NB4 (cell line): Measurements from ENCODE around the gene SOBP.

Experiments
- DNase-seq: peaks from one replicate; pipeline ENCODE4 v3.0.0; 2010; ENCODE audit warnings: low read depth
- H3K4me3 ChIP-seq: one replicate; pipeline ENCODE4 v1.5.1; 2011; ENCODE audit warnings: mild to moderate bottlenecking, low read depth, low read length, moderate library complexity
- CTCF ChIP-seq: IDR thresholded peaks from one replicate; pipeline ENCODE4 v1.5.1; 2012; ENCODE audit warnings: low read depth, low read length
- MAX ChIP-seq: IDR thresholded peaks from 2 replicates; pipeline ENCODE4 v1.6.1; 2011; ENCODE audit warnings: low read depth, low read length
- MYC ChIP-seq: IDR thresholded peaks from 2 replicates; pipeline ENCODE4 v1.6.1; 2011; ENCODE audit warnings: low read depth, low read length
- POLR2A ChIP-seq: IDR thresholded peaks from 2 replicates; pipeline ENCODE4 v1.6.1; 2011; ENCODE audit warnings: mild to moderate bottlenecking; ENCODE audit not compliant: insufficient read length; ENCODE audit errors: extremely low read depth

SOBP gene

GRCh38 chr6:107491760-107492660, 2.1 kb downstream of the SOBP start:
- no peak for TF ChIP-seq CTCF
- TF ChIP-seq MAX = no peak
- TF ChIP-seq POLR2A = no peak
- TF ChIP-seq MYC = no peak

GRCh38 chr6:107493158-107494057, 3.5 kb downstream of the SOBP start:
- peak; percentile 16 for DNase-seq
- TF ChIP-seq MYC (no peak), MAX (no peak), POLR2A (no peak), CTCF (no peak)
- no peak overlapping the region for H3K4me3 ChIP-seq

More at GRCh38 chr6:107491760-107492660, 2.1 kb downstream of the SOBP start:
- DNase-seq = no peak
- H3K4me3 ChIP-seq = no peak overlapping the region

- TF ChIP-seq MYC (no peak), CTCF (no peak), MAX (no peak), POLR2A (no peak)
- no peak overlapping the region for H3K4me3 ChIP-seq
- no peak for DNase-seq
These were observed 5.3 kb downstream of the SOBP start for GRCh38 chr6:107495196-107495643.

GRCh38 chr6:107495971-107496370, 6.1 kb downstream of the SOBP start:
- no peak for TF ChIP-seq MAX
- TF ChIP-seq CTCF = no peak
- H3K4me3 ChIP-seq = no peak overlapping the region
- no peak for DNase-seq

- no peak for DNase-seq
- H3K4me3 ChIP-seq = no peak overlapping the region
- TF ChIP-seq MYC = no peak
- TF ChIP-seq MAX = no peak
- TF ChIP-seq POLR2A = no peak
- TF ChIP-seq CTCF = no peak
These were observed 7.2 kb downstream of the SOBP start for GRCh38 chr6:107496892-107497684.
